ENCODE data around the gene TICAM1.
A peak's percentile ranks its signal among the peaks of the same experiment; 100 is the strongest.
"Not testable (repeated sequence)": the region's sequence is repeated elsewhere in the genome, so short reads cannot be mapped to it uniquely, and the experiment has no call there.

The TICAM1 gene

DNA sequence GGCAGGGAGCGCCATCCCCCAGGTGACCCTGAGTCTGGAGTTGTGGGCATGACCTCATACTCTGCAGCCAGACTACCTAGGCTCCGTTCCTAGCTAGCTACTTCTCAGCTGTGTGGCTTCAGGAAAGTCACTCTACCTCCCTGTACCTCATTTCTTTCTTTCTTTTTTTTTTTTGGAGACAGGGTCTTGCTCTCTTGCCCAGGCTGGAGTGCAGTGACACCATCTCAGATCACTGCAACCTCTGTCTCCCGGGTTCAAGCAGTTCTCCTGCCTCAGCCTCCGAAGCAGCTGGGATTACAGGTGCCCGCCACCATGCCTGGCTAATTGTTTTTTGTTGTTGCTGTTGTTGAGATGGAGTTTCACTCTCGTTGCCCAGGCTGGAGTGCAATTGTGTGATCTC lies 21.0 kb upstream of the TICAM1 start:
- in situ Hi-C loops (cut with HindIII; ENCODE audit: low sequenced_read_pairs) = no loop called here
- DNase-seq (ENCODE audit: low read depth, low spot score) = no peak
- no peak overlapping the region for H3K4me3 ChIP-seq (ENCODE audit: low read depth, low read length)
- TF ChIP-seq, protein P1, sequence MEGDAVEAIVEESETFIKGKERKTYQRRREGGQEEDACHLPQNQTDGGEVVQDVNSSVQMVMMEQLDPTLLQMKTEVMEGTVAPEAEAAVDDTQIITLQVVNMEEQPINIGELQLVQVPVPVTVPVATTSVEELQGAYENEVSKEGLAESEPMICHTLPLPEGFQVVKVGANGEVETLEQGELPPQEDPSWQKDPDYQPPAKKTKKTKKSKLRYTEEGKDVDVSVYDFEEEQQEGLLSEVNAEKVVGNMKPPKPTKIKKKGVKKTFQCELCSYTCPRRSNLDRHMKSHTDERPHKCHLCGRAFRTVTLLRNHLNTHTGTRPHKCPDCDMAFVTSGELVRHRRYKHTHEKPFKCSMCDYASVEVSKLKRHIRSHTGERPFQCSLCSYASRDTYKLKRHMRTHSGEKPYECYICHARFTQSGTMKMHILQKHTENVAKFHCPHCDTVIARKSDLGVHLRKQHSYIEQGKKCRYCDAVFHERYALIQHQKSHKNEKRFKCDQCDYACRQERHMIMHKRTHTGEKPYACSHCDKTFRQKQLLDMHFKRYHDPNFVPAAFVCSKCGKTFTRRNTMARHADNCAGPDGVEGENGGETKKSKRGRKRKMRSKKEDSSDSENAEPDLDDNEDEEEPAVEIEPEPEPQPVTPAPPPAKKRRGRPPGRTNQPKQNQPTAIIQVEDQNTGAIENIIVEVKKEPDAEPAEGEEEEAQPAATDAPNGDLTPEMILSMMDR (IDR thresholded peaks at IDR 0.05; ENCODE audit: low read depth, low read length) = no peak

DNA sequence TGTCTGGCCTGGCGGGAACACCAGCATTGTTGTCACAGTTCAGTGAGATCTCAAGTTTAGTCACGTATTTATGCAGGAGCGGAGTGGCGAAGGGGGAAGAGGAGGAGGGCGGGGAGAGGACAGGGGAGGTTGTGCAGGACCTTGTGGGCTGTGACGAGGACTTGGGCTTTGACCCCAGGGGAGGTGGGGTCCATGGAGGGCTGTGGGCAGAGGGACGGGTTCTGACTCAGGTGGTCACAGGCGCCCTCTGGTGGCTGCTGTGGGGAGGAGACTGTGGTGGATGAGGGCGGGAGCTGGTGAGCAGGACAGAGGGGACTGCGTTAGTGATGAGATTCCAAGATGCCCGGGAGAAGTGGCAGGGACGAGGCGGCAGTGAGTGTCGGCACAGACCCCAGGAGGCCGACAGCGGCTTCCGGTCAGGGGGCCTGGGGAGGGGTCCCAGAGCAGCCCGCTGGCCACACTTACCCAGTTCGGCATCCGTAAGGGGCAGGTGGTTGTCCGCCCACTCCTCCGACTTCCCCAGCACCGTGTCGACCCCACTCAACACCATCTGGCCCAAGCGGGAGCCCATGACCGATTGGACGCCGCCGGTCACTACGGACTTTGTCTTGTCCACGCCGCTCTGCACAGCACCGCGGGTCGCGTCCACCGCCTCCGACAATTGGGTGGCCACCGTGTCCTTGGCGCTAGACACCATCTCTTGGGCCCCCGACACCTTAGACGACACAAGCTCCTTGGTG lies 20.2 kb upstream of the TICAM1 start:
- in situ Hi-C loops (cut with HindIII; ENCODE audit: low sequenced_read_pairs) = no loop called here
- TF ChIP-seq, protein P1 (IDR thresholded peaks at IDR 0.05; ENCODE audit: low read depth, low read length) = peak; percentile 92
- DNase-seq (ENCODE audit: low read depth, low spot score) = peak; percentile 39
- H3K4me3 ChIP-seq (ENCODE audit: low read depth, low read length) = no peak overlapping the region

DNA sequence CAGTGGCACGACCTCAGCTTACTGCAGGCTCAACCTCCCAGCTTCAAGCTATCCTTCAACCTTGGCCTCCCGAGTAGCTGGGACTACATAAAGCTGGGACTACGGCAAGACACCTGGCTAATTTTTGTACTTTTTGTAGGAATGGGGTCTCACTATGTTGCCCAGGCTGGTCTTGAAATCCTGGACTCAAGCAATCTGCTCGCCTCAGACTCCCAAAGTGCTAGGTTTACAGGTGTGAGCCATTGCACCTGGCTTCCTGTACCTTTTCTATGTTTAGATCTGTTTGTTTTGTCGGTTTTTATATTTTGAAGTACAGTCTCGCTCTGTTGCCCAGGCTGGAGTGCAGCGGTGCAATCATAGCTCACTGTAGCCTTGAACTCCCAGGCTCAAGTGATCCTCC lies 17.5 kb upstream of the TICAM1 start:
- TF ChIP-seq, protein P1 (IDR thresholded peaks at IDR 0.05; ENCODE audit: low read depth, low read length) = no peak
- DNase-seq (ENCODE audit: low read depth, low spot score) = no peak
- H3K4me3 ChIP-seq (ENCODE audit: low read depth, low read length) = no peak overlapping the region
- in situ Hi-C loops (cut with HindIII; ENCODE audit: low sequenced_read_pairs) = no loop called here

DNA sequence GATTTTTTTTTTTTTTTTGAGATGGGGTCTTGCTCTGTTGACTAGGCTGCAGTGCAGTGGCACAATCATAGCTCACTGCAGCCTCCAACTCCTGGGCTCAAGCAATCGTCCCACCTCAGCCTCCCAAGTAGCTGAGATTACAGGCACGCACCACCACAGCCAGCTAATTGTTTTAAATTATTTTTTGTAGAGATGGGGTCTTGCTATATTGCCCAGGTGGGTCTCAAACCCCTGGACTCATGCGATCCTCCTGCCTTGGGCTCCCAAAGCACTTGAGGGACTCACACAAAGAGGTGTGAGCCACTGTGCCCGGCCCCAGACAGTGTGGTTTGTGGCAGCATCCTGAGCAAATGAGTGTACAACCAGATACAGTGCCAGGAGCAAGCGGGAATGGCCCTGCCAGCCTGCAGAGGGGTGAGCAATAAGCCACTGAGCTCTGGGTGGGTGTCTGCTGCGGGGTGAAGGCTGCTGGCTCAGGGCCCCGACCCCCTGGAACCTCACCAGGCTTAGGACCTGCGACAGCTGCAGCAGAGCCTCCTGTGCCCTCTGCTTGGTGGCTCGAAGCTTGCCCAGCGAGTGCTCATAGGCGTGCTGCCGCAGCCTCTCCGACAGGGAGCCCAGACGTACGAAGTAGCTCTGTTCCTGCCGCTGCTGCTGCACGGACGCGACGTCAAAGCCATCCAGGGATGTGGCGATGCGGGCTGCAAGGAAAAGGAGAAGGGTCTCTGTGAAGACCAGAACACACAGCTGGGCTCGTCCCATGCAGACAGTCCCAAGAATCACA lies 15.9 kb upstream of the TICAM1 start:
- TF ChIP-seq, protein P1 (IDR thresholded peaks at IDR 0.05; ENCODE audit: low read depth, low read length) = no peak
- in situ Hi-C loops (cut with HindIII; ENCODE audit: low sequenced_read_pairs) = no loop called here
- no peak for DNase-seq (ENCODE audit: low read depth, low spot score)
- no peak overlapping the region for H3K4me3 ChIP-seq (ENCODE audit: low read depth, low read length)

DNA sequence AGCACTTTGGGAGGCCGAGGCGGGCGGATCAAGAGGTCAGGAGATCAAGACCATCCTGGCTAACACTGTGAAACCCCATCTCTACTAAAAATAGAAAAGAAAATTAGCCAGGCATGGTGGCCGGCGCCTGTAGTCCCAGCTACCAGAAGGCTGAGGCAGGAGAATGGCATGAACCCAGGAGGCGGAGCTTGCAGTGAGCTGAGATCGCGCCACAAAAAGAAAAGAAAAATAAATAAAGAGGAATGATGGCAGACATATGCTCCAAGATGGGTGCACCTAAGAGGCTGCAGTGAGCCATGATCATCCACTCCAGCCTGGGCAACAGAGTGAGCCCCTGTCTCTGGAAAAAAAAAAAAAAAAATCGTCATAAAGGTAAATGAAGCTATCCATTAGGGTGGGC lies 14.5 kb upstream of the TICAM1 start:
- H3K4me3 ChIP-seq (ENCODE audit: low read depth, low read length); in situ Hi-C loops (cut with HindIII; ENCODE audit: low sequenced_read_pairs): not testable (repeated sequence)
- peak; percentile 59 for DNase-seq (ENCODE audit: low read depth, low spot score)

DNA sequence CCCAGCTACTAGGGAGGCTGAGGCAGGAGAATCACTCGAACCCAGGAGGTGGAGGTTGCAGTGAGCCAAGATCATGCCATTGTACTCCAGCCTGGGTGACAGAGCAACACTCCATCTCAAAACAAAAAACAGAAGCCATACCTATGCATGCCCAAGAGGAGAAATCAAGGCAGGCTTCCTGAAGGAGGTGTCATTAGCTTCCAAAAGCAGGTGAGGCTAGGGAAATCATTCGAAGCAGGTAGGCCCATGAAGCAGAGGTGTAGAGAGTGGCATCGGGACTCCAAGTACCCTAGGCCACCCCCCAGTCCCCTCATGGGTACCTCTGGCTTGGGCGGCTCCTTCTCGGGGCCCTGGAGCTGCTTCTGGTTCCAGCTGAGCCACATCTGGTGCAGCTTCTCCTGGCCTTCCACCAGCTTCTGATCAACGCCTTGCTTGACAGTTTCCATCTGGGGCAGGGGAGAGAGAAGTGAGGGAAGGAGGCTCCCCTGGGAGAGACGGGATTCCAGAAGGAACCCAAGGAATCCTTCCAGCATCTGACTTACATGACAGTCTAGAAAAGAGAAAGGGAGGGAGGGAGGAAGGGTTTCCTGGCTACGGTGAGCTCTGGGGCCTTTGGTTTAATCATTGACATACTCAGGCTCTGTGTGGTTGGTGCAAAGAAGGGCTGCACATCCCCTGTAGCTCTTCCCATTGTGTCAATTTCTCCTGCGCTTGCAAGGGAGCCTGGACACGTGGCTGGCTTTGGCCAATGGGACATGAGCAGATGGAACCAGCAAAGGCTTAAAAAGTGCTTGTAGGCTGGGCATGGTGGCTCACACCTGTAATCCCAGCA lies 13.1 kb upstream of the TICAM1 start:
- TF ChIP-seq, protein P1 (IDR thresholded peaks at IDR 0.05; ENCODE audit: low read depth, low read length) = no peak
- no peak for DNase-seq (ENCODE audit: low read depth, low spot score)
- in situ Hi-C loops (cut with HindIII; ENCODE audit: low sequenced_read_pairs) = no loop called here
- H3K4me3 ChIP-seq (ENCODE audit: low read depth, low read length) = no peak overlapping the region

Measured in astrocyte of the spinal cord (primary cell).